Kidney epithelial cell (primary cell): ENCODE data around the gene ZMIZ1. TPM values are rescaled to one million over a fixed set of nuclear protein-coding genes. Genes with fewer than 3 reads are reported as not detected.

Source experiments
- DNase-seq: peaks from one replicate; pipeline ENCODE4 v3.0.0-alpha.2; 2010; ENCODE audit warnings: low read depth
- H3K27me3 ChIP-seq: 2 replicates; pipeline ENCODE4 v1.6.0; 2011; ENCODE audit warnings: low read length; ENCODE audit not compliant: control insufficient read depth, insufficient read depth
- H3K36me3 ChIP-seq: 2 replicates; pipeline ENCODE4 v1.5.1; 2011; ENCODE audit warnings: low read length; ENCODE audit not compliant: control insufficient read depth, insufficient read depth
- H3K4me3 ChIP-seq: 2 replicates; pipeline ENCODE4 v1.5.1; 2011; ENCODE audit warnings: low read depth, mild to moderate bottlenecking, control low read depth, low read length
- total RNA-seq: library from RNA; depleted of rRNA; stranded (reverse); fragments of >200 nt; gene quantifications from 2 replicates; pipeline ENCODE4 v1.2.3, GENCODE V29; 2015
- TF ChIP-seq, protein P1 (sequence below): IDR thresholded peaks from 2 replicates; pipeline ENCODE4 v1.5.1; 2011; ENCODE audit warnings: mild to moderate bottlenecking, moderate library complexity, low read length, control low read depth, inconsistent platforms; ENCODE audit not compliant: insufficient read depth, poor library complexity, severe bottlenecking

Gene ZMIZ1
- total RNA-seq, 1 donor from 2014 or later: 57.5 TPM

DNA sequence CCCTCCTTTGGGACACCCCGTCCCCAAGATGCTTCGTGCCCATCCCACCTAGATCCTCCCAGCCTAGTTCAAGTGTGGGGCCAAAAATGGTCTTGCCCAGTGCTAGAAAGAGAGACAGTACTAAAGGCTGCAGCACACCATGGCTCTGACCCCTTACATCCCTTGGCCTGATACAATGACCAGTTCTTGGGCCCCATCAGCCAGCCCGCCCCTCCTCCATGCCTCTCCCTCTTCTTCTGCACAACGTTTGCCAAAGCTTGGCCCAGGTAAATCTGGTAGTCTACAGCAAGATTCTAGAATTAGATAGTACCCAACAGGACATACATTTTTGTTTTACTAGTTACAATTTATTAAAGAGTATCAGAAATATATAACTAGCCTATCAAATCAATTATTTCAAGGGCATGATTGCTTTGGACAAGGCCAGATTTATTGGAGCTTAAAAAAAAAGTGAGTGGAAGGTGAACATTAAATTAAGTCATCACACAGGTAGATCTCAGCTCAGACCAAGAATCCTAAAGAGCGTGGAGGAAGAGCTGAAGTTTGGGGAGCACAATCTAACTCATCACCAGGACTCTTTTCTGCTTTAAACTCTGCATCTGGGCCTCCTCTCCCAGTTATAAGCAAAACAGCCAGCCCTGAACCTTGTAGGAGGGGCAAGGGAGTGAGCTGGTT is 69.8 kb downstream of the ZMIZ1 start:
- DNase-seq: no peak
- Histone ChIP-seq H3K4me3 (no peak overlapping the region), H3K27me3 (no peaks in the 10 kb centered on the region), H3K36me3 (peaks cover 4% of the 10 kb centered on the region)
- TF ChIP-seq, protein P1, sequence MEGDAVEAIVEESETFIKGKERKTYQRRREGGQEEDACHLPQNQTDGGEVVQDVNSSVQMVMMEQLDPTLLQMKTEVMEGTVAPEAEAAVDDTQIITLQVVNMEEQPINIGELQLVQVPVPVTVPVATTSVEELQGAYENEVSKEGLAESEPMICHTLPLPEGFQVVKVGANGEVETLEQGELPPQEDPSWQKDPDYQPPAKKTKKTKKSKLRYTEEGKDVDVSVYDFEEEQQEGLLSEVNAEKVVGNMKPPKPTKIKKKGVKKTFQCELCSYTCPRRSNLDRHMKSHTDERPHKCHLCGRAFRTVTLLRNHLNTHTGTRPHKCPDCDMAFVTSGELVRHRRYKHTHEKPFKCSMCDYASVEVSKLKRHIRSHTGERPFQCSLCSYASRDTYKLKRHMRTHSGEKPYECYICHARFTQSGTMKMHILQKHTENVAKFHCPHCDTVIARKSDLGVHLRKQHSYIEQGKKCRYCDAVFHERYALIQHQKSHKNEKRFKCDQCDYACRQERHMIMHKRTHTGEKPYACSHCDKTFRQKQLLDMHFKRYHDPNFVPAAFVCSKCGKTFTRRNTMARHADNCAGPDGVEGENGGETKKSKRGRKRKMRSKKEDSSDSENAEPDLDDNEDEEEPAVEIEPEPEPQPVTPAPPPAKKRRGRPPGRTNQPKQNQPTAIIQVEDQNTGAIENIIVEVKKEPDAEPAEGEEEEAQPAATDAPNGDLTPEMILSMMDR: no peak

DNA sequence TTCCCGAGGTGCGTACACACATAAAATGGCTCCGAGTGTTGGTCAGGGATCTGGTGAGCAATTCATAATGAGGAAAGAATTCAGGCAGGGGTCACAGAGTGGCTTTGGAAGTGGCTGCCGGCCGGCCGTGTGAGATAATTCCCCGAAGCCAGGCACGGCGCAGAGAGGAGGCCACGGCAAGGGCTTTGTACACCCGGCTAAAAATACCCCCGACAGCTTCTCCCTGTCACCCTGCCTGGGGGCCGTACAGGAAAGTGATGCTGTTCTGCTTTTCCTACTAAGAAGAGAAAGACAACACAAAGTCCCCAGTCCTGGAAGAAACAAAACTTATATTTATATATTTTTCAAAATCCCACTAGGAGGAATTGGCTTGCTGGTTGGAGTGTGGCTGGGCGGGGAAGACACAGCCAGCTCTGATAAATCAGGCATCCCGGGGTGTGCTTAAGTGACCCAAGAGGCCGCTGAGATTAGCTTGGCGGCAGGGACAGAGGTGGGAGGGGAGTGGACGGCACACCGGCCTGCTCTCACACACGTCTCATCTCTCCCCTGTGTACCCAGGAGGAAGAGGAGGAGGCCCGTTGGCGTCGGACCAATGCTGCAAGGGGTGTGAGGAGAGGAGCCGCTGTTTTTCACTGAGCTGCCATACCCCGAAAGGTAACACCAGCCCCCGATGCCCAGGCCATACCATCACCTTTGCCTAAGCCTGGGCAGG is 70.5 kb downstream of the ZMIZ1 start:
- Histone ChIP-seq H3K4me3 (no peak overlapping the region), H3K27me3 (no peaks in the 10 kb centered on the region), H3K36me3 (peaks cover 4% of the 10 kb centered on the region)
- peak; percentile 63 for DNase-seq
- TF ChIP-seq, protein P1: no peak

DNA sequence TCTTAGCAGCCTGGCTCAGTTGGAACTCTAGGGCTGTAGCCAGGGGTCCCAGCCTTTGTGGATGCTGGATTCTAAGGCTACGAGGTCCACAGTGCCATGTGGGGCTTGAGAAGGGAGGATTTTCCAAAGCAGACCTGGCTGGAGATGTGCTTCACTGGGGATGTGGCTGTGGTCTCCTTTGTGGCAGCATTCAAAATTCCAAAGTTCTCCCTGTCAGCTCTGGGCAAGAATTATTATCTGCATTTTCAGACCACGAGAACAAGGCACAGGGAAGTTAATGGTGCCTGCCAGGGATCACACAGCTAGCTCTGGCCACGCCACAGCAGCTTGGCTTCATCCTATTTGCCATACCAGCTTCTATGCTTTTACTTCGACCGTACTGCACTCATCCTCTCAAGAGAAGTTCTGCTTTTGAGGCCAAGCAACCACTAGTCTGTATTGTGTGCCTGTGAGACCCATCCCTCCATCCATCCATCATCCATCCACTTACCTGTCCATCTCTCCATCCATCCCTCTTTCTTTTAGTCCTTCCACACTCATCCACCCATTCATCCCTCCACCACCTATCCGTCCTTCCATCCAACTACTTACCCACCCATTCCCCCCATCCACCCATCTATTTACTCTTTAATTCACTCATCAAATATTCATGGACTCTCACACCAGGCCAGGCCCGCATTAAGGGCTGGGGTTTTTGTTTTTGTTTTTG is 71.5 kb downstream of the ZMIZ1 start:
- Histone ChIP-seq H3K4me3 (no peak overlapping the region), H3K36me3 (peaks cover 4% of the 10 kb centered on the region), H3K27me3 (no peaks in the 10 kb centered on the region)
- DNase-seq: no peak
- TF ChIP-seq, protein P1: no peak

DNA sequence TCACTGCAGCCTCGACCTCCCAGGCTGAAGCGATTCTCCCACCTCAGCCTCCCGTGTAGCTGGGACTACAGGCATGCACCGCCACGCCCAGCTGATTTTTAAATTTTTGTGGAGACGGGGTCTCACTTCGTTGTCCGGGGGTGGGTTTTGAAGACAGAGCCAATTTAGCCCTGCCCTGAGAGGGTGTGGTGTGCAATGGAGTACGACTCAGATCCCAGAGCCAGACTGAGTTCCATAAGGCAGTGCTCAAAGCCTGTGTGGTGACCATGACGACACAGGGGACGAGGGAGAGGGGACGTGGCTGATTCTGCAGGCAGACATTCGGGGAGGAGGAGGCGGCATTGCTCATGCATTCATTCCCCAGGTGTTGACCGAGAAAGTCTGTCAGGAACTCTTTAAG is 72.1 kb downstream of the ZMIZ1 start:
- H3K36me3 ChIP-seq: peaks cover 4% of the 10 kb centered on the region
- TF ChIP-seq, protein P1: no peak
- no peaks in the 10 kb centered on the region for H3K27me3 ChIP-seq
- no peak overlapping the region for H3K4me3 ChIP-seq
- no peak for DNase-seq

DNA sequence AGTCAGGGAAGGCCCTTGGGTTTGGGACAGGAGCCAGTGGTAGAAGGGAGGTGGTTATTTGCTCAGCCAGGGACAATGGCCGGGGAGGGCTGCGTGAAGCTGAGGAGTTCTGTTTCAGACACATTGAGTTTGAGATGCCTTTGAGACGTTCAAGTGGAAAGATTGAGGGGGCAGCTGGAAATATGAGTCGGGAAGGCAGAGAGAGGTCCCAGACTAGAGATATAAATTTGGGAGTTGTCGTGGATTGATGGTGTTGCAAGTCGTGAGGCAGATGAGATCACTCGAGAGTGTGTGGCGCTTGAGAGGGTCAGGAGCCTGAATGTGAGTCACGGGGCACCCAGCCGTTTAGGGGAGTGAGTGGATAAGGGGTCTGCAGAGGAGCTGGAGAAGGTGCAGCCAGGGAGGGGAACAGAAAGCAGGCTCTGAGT is 73.3 kb downstream of the ZMIZ1 start:
- Histone ChIP-seq H3K36me3 (peaks cover 4% of the 10 kb centered on the region), H3K27me3 (no peaks in the 10 kb centered on the region), H3K4me3 (no peak overlapping the region)
- peak; percentile 80 for DNase-seq
- TF ChIP-seq, protein P1: no peak
